ENCODE measurements around the gene RPGRIP1L.

- no peak for TF ChIP-seq POLR2A (IDR thresholded peaks at IDR 0.05; ENCODE audit: control extremely low read depth in 1 of 2, low read depth in 2 of 2, low read length in 2 of 2)
- TF ChIP-seq, protein P1, sequence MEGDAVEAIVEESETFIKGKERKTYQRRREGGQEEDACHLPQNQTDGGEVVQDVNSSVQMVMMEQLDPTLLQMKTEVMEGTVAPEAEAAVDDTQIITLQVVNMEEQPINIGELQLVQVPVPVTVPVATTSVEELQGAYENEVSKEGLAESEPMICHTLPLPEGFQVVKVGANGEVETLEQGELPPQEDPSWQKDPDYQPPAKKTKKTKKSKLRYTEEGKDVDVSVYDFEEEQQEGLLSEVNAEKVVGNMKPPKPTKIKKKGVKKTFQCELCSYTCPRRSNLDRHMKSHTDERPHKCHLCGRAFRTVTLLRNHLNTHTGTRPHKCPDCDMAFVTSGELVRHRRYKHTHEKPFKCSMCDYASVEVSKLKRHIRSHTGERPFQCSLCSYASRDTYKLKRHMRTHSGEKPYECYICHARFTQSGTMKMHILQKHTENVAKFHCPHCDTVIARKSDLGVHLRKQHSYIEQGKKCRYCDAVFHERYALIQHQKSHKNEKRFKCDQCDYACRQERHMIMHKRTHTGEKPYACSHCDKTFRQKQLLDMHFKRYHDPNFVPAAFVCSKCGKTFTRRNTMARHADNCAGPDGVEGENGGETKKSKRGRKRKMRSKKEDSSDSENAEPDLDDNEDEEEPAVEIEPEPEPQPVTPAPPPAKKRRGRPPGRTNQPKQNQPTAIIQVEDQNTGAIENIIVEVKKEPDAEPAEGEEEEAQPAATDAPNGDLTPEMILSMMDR (IDR thresholded peaks at IDR 0.05; ENCODE audit: control extremely low read depth in 1 of 3, insufficient read depth in 1 of 3, low read depth in 1 of 3, low read length in 3 of 3), result no peak
Measured at GRCh38 chr16:53565296-53565863, 138.3 kb downstream of the RPGRIP1L start.

All from H1 (cell line).